NCI-H226 (cell line): ENCODE results near the gene ASCL4.
"Not testable (repeated sequence)": the region's sequence is repeated elsewhere in the genome, so short reads cannot be mapped to it uniquely, and the experiment has no call there.

Experiments
- DNase-seq: peaks from one replicate; pipeline ENCODE4 v3.0.0-alpha.2; 2015

Gene ASCL4, protein sequence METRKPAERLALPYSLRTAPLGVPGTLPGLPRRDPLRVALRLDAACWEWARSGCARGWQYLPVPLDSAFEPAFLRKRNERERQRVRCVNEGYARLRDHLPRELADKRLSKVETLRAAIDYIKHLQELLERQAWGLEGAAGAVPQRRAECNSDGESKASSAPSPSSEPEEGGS

DNA sequence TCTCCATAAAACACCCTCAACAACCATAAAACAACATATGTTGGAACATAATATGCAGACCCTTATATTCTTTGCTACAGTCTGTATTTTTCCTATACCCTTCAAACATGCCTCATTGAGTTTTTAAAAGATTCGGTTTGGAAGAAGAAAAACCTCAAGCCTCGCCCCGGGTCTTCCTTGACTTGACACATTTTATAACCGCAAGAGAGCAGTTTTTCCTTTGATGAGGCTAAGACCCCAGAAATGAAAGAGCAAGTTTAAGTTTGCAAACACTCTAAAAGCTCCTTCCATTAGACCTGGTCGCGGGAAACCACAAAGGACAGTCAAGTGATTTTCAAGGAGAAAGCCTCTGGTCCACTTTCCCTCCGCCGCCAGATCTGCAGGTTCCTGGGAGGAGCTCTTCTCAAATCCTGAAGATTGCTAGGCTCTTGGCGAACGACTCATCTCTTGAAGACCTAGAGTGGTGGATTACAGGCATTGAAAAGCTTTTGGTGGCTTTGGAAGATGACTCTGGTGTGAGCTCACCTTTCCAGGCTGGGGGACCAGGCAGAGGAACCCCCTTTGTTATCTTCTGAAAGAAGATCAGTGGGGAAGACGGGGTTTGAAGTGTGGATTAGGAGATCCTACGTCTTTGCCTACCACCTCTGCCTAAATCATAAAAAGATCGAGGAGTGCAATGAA lies at the start of gene ASCL4:
Gene ASCL4 (plus strand): TSS at position 356 of the 681 bp plus-strand sequence. CDS start 515 bp downstream, outside the sequence.
- DNase-seq, result no peak

DNA sequence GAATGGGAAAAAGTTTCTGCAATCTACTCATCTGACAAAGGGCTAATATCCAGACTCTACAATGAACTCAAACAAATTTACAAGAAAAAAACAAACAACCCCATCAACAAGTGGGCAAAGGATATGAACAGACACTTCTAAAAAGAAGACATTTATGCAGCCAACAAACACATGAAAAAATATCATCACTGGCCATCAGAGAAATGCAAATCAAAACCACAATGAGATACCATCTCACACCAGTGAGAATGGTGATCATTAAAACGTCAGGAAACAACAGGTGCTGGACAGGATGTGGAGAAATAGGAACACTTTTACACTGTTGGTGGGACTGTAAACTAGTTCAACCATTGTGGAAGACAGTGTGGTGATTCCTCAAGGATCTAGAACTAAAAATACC lies 47.2 kb upstream of the ASCL4 start:
- not testable (repeated sequence) for DNase-seq

DNA sequence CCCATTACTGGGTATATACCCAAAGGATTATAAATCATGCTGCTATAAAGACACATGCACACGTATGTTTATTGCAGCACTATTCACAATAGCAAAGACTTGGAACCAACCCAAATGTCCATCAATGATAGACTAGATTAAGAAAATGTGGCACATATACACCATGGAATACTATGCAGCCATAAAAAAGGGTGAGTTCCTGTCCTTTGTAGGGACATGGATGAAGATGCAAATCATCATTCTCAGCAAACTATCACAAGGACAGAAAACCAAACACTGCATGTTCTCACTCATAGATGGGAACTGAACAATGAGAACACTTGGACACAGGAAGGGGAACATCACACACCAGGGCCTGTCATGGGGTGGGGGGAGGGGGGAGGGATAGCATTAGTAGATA lies 46.8 kb upstream of the ASCL4 start:
- not testable (repeated sequence) for DNase-seq

DNA sequence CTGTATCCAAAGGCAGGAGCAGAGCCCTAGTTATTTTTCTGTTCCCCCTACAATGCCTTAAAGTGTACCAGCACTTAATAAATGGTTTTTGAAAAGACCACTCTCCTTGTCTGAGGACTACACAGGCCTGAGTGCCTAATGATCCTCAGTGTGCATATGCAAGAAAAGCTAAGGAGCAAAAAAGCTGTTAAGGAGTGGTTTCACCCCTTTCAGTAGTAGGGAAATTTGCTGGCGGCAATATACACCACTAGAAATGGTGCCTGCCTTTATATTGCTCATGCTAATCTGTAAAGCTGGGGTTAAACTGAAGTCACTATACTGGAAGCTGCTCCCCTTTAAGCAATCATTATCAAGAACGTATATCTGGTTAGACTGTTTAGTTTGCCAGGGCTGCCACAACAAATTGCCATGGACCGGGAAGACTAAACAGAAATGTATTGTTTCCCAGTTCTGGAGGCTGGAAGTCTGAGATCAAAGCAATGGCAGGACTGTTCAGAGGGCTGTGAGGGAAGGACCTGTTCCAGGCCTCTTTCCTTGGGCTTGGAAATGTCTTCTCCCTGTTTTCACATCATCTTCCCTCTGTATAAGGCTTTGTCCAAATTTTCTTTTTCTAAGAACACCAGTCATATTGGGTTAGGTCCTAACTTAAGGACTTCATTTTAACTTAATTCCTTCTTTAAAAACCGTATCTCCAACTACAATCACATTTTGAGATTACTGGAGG lies 43.7 kb upstream of the ASCL4 start:
- DNase-seq, result no peak

DNA sequence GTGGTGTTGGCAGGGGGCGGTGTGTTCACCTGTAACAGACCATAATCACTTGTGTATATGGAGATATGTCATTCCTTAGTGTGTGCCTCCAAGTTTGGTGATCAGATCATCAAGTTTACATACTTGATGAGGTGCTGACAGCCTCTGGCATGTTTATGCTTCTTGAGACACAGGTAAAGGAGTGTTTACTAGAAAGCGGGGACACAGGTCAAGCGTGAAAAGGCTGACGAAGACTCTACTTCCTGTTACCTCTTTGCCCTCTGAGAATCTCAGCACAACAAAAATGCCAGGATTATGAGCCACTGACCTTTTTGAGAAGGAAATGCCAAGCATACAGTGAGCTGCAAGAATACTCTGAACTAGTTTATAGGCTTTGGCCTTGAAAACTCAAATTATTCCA lies 43.1 kb upstream of the ASCL4 start:
- DNase-seq, result no peak

DNA sequence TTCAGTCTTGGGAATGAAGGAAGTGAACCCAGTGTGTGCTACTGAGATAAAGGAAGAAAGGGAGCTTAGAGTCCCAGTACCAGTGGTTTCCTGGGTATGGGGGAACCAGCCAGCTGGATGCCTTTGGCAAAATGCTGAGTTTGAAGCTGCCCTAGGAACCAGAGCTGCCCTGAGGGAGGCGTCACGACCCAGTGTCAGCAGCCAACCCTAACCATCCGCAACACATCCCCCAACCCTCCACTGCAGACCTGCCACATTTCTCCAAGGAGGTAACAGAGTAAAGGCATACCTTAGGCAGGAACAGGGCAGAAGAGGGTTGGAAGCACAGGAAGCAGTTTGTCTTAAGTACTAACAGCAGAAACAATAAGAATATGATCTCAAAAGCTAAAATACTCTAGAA lies 42.1 kb upstream of the ASCL4 start:
- DNase-seq, result no peak

DNA sequence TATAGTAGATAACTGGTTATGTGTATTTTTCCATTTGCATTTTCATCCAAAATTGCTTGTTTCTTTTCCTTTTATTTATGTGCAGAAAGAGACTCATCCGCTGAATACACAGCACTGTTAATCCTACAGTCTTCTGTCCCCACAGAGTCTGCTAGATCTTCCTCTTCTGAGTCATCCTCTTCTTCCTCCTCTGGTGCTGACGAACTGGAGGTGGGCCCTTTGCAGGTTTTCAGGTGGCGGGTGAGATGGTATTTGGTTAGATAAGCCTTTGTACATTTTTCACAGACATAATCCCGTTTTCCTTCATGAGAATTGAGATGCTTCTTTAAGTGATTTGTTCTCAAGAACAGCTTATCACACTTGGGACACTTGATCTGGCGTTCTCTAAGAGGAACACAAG lies 40.4 kb upstream of the ASCL4 start:
- DNase-seq, result no peak

DNA sequence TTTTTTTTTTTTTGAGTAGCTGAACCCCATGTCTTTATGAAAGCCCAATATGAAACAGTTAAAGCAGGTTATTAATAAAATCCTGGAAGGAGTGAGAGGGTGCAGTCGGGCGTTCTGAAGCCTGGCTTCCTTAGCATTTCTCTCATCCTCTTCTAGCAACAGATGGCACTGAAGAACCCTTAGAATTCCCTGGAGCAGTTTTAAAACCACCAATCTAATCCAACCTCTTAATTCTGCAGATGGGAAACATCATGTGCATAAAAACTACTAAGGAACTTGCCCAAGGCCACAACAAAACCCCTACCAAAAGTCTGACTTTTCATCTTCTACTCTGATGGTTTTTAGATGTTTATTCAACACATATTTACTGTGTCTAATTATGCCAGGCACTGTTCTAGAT lies 38.7 kb upstream of the ASCL4 start:
- DNase-seq, result no peak

DNA sequence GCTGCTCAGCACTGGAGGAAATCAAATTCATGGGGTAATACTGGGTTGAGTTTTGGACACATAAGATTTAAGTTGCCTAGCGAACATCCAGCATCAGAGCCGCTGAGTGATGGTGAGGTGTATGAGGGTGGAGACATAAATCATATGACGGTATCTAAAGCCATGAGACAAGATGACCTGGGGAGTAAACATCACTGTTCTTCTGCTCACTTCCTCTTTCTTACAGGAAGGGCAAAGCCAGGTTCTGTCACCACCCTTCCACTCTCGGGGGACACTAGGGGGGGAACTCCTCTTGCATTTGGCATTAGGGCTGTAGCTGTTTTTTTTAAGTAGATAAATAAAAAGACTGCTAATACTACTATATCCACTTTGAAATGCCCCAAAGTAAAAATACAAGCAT lies 37.6 kb upstream of the ASCL4 start:
- DNase-seq, result no peak

DNA sequence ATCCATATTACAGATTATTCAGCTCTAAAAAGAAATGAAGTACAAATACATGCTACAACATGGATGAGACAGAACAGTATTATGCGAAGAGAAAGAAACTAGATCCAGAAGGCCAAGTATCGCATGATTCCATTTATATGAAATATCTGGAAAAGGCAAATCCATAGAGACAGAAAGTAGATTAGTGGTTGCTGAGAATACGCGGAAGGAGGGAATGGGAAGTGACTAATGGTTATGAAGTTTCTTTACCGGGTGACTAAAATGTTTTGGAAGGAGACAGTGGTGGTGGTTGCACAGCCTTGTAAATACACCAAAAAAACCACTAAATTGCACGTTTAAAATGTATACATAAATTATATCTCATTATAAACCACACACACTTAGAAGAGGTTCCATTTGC lies 26.0 kb upstream of the ASCL4 start:
- DNase-seq, result peak; percentile 65

DNA sequence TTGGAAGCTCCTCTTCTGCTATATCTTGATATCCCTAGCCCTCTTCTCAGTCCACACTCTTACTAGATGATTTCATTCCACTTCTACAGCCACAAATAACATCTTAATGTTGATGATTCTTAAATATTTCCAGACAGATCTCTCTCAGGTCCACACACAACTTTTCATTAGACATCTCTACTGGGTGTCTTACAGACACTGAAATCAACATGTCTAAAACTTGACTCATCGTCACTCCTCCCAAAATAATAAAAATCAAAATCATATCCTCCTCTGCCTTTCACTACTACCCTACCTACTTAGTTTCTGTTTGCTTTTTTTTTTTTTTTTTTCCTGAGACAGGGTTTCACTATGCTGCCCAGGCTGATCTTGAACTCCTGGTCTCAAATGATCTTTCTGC lies 25.4 kb upstream of the ASCL4 start:
- DNase-seq, result peak; percentile 46

DNA sequence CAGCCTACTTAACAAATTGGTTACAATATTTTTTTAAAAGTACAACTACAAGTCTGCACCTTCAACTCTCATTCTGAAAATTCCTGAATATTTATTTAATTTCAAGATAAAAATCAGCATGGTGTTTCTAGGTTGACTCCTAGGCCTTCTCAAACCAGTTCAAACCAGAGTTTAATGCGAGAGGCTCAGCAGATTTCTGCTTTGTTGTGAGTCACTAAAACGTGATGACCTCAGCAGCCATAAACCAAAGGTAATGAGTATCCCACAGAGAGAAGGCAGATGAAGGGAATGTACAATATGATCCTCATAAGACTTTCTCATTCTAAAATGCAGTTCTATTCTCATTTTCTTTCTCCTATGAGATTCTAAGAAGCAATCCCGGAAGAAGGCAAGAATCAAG lies 15.1 kb upstream of the ASCL4 start:
- peak; percentile 82 for DNase-seq

DNA sequence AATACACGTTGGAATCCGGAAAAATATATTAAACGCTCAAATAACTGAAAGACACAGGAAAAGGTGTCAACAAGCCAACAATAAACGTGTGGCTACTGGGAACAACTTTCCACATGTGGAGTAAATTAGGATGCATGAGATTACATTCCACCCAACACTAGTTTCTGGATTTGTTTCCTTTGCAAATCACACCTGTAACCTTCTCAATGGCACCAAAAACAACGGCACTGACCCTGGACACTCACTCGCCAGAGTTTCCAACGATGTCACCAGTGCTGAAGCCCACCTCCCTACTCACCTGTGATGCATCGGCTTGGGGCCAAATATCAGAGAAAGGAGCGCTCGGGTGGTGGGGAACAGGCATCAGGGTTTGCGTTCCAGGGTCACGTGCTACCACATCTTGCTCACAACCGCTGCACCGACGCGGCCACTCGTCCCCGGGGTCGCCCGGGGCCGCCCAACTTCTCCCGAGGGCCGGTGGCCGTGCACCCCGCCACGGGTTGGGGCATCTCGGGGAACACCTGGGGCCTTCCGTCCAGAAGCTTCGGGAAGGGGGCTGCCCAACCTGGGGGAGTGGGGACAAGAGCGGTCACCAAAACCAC lies 14.2 kb upstream of the ASCL4 start:
- DNase-seq, result no peak

DNA sequence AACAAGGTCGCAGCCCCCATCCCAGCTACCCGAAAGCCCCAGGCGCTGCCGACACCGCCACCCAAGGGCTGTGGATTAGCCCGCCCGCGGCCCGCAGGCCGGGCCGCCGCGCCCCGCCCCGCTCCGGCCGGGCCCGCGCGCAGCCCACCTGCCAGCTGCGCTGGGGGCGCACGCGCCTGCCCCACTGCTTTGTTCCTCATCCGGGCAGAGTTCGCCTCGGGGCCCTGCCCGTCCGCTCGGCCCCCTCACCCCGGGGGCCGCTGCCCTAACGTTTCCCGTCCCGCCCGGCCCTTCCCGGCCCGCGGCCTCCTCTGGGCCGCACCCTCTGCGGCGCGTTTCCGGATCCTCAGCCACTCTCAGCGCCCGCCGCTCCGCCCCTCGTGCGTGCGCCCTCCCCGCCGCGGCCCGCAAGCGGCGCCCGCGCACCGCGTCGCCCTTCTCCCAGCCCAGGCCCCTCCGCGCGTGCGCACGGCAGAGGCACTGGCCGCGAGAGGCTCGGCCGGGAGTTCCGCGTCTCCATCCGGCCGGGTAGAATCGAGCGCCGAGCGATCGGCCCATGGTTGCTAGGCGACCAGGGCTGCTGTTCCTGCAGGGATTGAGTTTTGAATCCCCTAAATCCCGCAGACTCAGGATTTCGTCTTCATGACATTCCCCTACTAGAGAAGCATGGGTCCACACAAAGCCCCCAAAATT lies 13.5 kb upstream of the ASCL4 start, which contains the start of gene PRDM4:
Gene PRDM4 (minus strand): TSS at position 329 of the 693 bp plus-strand sequence. CDS start 622 bp downstream, outside the sequence.
- peak; percentile 95 for DNase-seq

DNA sequence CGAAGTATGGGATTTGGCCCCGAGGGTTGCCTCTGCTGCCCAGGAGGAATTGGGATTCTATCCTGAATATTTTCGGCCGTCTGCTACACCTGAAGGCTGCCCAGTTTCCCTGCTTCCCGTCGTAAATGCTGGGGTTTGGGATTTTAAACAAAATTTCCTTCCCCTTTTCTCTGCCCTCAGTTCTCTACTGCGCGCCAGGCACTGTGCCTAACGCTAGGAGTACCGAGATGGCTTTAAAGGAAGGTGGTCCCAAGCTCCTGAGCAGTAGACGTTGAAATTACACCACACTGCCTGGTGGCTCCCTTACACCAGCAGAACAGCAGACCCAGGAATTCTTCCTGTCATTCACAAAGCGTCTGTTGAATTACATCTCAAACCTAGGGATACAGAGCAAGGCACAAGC lies 13.0 kb upstream of the ASCL4 start:
- no peak for DNase-seq

DNA sequence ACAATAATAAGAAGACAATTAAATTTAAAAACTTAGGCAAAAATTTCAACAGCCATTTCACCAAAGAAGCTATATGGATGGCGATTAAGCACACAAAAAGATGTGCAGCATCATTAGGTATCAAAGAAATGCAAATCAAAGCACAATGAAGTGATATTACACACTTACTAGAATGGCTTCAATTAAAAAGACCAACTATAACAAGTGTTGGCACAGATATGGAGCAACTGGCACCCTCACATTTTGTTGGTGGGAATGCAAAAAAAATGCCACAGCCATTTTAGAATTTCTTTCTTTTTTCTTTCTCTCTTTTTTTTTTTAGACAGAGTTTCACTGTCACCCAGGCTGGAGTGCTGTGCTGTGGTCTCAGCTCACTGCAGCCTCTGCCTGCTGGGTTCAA lies 11.6 kb upstream of the ASCL4 start:
- no peak for DNase-seq

DNA sequence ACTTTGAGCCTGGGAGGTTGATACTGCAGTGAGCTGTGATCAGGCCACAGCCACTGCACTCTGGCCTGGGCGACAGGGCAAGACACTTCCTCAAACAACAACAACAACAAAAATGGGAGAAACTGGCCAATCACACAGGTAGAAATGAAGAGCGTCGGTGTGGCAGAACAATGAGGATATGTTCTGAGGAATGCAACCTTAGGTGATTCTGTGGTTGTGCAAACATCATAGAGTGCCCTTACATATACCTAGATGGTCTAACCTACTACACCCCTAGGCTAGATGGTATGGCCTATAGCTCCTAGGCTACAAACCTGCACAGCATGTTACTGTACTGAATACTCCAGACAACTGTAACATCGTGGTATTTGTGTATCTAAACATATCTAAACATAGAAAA lies 9.9 kb upstream of the ASCL4 start:
- DNase-seq, result no peak

DNA sequence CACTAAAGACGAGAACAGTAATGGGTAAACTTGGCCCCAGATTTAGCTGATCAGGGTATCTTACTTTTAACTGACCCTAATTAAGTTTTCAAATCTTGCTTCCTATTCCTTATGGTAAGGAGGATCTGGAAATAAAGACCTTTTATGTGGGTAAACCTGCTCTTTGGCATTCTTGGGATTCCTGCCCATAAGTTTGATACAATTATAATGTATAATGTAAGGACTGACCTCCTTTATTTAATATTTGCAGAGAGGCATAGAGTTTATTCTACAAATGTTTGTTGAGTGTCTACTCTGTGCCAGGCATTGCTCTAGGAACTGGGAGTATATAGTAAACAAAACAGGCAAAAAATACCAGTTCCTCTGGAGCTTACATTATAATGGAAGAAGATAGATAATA lies 9.2 kb upstream of the ASCL4 start:
- DNase-seq, result no peak

DNA sequence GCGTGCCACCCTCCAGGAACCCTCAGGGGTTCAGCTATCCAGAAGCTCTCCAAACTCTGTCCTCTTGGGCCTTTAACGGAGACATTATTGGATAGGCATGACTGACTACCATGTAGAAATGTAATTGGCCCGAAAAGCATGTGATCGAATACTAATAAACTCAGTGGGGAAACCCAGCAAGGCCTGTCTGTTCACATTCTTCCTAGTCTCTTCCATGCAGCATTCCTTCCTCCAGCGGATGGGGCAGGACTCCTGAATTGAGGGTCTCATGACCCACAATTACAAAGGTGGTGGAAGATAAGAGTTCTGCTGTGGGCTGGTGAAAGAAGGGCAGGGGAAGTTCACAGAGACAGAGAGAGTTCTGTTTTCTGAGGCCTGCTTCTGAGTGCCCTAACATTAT lies 7.0 kb upstream of the ASCL4 start:
- DNase-seq, result no peak

DNA sequence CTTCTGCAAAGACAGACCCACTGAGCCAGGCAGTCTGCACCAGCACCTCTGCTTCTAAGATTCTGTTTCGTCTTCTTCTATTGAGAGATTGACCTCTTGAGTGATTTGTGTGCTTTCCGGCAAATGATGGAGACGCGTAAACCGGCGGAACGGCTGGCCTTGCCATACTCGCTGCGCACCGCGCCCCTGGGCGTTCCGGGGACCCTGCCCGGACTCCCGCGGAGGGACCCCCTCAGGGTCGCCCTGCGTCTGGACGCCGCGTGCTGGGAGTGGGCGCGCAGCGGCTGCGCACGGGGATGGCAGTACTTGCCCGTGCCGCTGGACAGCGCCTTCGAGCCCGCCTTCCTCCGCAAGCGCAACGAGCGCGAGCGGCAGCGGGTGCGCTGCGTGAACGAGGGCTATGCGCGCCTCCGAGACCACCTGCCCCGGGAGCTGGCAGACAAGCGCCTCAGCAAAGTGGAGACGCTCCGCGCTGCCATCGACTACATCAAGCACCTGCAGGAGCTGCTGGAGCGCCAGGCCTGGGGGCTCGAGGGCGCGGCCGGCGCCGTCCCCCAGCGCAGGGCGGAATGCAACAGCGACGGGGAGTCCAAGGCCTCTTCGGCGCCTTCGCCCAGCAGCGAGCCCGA lies 703 bp downstream of the ASCL4 start:
- no peak for DNase-seq

DNA sequence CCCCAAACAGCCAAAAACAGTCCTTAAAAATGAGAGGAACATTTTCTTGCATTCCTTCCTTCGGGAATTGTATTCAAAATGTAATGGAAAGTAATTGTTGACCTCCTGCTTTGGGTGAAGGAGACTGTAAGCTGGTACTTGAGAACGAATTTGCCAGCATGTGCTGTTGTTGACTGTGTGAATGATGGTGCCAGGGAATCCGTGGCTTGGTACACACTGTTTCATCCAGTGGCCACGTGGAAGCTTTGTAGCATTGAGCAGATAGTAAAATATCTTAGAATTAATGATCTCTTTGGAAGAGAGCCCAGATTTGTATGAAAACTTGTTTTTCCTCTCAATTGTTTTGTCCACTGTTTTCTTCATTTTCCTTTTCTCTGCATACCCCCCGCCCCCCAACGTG lies 1.7 kb downstream of the ASCL4 start:
- no peak for DNase-seq

DNA sequence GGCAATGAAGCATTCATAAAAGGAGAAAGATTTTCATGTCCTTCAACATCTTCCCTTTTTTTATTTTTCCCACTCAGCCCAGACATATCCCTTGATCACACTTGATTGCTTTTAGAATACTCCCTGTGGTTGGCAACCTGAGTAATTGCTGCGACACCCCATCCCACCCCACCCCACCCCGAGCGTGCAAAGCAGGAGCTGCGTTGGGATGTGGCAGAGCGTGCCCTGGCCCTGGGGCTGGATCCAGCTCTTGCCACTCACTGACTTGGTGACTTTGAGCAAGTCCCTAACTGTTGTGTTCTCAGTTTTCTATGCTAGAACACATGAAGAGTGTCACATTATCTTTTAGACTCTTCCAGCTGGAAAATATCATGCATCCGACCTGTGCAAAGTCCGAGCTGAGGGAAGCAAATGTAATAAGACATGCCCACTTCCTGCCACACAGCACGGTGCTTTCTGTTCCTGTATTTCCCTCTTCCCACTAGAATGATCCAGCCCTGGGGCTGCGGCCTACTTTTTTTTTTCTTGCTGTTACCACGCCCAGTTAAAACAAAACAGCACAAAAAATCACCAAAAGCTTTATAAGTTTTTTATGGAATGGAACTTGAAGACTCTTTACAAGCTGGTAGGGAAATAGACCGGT lies 4.0 kb downstream of the ASCL4 start:
- DNase-seq, result no peak
